Esophagus muscularis mucosa (tissue), 4 donors: ENCODE measurements around the gene ANKS1B.

Experiments
- CTCF ChIP-seq, 3 experiments: fragments of 200-600 bp in 2 of 3; fragments of 450-650 bp in 1 of 3; sonication (generic) in 2 of 3; IDR thresholded peaks; one replicate each; pipeline ENCODE4 v1.5.1; 2017 to 2019; ENCODE audit warnings: antibody characterized with exemption in 3 of 3, mild to moderate bottlenecking in 2 of 3, moderate library complexity in 1 of 3
- EP300 ChIP-seq: sonication (generic); formaldehyde crosslinking; IDR thresholded peaks from one replicate; pipeline ENCODE4 v1.6.1; 2017; ENCODE audit warnings: antibody characterized with exemption
- POLR2AphosphoS5 ChIP-seq, 2 donors: sonication (generic); formaldehyde crosslinking; IDR thresholded peaks; one replicate each; pipeline ENCODE4 v1.6.1; 2017; ENCODE audit warnings: antibody characterized with exemption in 2 of 2

GRCh38 chr12:99195474-99195873 is 789.3 kb downstream of the ANKS1B start:
- TF ChIP-seq CTCF (IDR thresholded peaks at IDR 0.05) (no peak), EP300 (no peak), POLR2AphosphoS5 (IDR thresholded peaks at IDR 0.05) (no peak)
